Mononuclear cell (primary cell): ENCODE results near the gene DSCAM. TPM values are rescaled to one million over a fixed set of nuclear protein-coding genes. Genes with fewer than 3 reads are reported as not detected.

Source experiments
- H3K27me3 ChIP-seq: 2 replicates; pipeline ENCODE4 v1.6.0; 2011; ENCODE audit warnings: low read length, control low read depth; ENCODE audit not compliant: insufficient read depth
- H3K4me1 ChIP-seq: 2 replicates; pipeline ENCODE4 v1.5.1; 2011; ENCODE audit warnings: mild to moderate bottlenecking, low read length, control low read depth; ENCODE audit not compliant: insufficient read depth
- H3K4me3 ChIP-seq: 2 replicates; pipeline ENCODE4 v1.5.1; 2011; ENCODE audit warnings: mild to moderate bottlenecking, low read length, moderate library complexity
- H3K9me3 ChIP-seq: 2 replicates; pipeline ENCODE4 v1.5.1; 2011; ENCODE audit warnings: low read depth, mild to moderate bottlenecking, control low read depth, low read length
- total RNA-seq: library from RNA; depleted of rRNA; stranded (reverse); fragments of >200 nt; gene quantifications from one replicate; pipeline ENCODE4 v1.2.3, GENCODE V29; 2012

Gene DSCAM
- total RNA-seq, 1 donor: not detected

GRCh38 chr21:40402884-40403582 lies 443.9 kb downstream of the DSCAM start:
- Histone ChIP-seq H3K4me3 (no peak overlapping the region), H3K9me3 (no peaks in the 10 kb centered on the region), H3K4me1 (no peaks in the 10 kb centered on the region), H3K27me3 (no peaks in the 10 kb centered on the region)

GRCh38 chr21:40395732-40396131 lies 451.2 kb downstream of the DSCAM start:
- Histone ChIP-seq H3K4me3 (no peak overlapping the region), H3K27me3 (no peaks in the 10 kb centered on the region)

GRCh38 chr21:40393066-40393465 lies 453.9 kb downstream of the DSCAM start:
- Histone ChIP-seq H3K4me1 (no peaks in the 10 kb centered on the region), H3K9me3 (no peaks in the 10 kb centered on the region), H3K27me3 (no peaks in the 10 kb centered on the region), H3K4me3 (no peak overlapping the region)

More at GRCh38 chr21:40395732-40396131, 451.2 kb downstream of the DSCAM start:
- Histone ChIP-seq H3K9me3 (no peaks in the 10 kb centered on the region), H3K4me1 (no peaks in the 10 kb centered on the region)

GRCh38 chr21:40388046-40388445 lies 458.9 kb downstream of the DSCAM start:
- no peaks in the 10 kb centered on the region for H3K27me3 ChIP-seq
- no peaks in the 10 kb centered on the region for H3K4me1 ChIP-seq
- H3K4me3 ChIP-seq: no peak overlapping the region
- H3K9me3 ChIP-seq: no peaks in the 10 kb centered on the region

GRCh38 chr21:40386981-40387747 lies 459.8 kb downstream of the DSCAM start:
- no peaks in the 10 kb centered on the region for H3K27me3 ChIP-seq
- H3K9me3 ChIP-seq: no peaks in the 10 kb centered on the region
- H3K4me1 ChIP-seq: no peaks in the 10 kb centered on the region
- no peak overlapping the region for H3K4me3 ChIP-seq

GRCh38 chr21:40386294-40386911 lies 460.6 kb downstream of the DSCAM start:
- H3K27me3 ChIP-seq: no peaks in the 10 kb centered on the region
- no peaks in the 10 kb centered on the region for H3K4me1 ChIP-seq
- H3K9me3 ChIP-seq: no peaks in the 10 kb centered on the region
- no peak overlapping the region for H3K4me3 ChIP-seq

- no peaks in the 10 kb centered on the region for H3K27me3 ChIP-seq
- no peak overlapping the region for H3K4me3 ChIP-seq
- H3K9me3 ChIP-seq: no peaks in the 10 kb centered on the region
- H3K4me1 ChIP-seq: no peaks in the 10 kb centered on the region
Measured at GRCh38 chr21:40385883-40386282, 461.1 kb downstream of the DSCAM start.

GRCh38 chr21:40383951-40384350 lies 463.0 kb downstream of the DSCAM start:
- H3K9me3 ChIP-seq: no peaks in the 10 kb centered on the region
- no peaks in the 10 kb centered on the region for H3K27me3 ChIP-seq
- no peak overlapping the region for H3K4me3 ChIP-seq
- no peaks in the 10 kb centered on the region for H3K4me1 ChIP-seq

- Histone ChIP-seq H3K9me3 (no peaks in the 10 kb centered on the region), H3K4me1 (no peaks in the 10 kb centered on the region), H3K4me3 (no peak overlapping the region), H3K27me3 (no peaks in the 10 kb centered on the region)
Measured at GRCh38 chr21:40381111-40381510, 465.8 kb downstream of the DSCAM start.

GRCh38 chr21:40379881-40380810 lies 466.8 kb downstream of the DSCAM start:
- no peaks in the 10 kb centered on the region for H3K9me3 ChIP-seq
- H3K4me3 ChIP-seq: no peak overlapping the region
- no peaks in the 10 kb centered on the region for H3K4me1 ChIP-seq
- H3K27me3 ChIP-seq: no peaks in the 10 kb centered on the region

- Histone ChIP-seq H3K9me3 (no peaks in the 10 kb centered on the region), H3K27me3 (no peaks in the 10 kb centered on the region), H3K4me3 (no peak overlapping the region), H3K4me1 (no peaks in the 10 kb centered on the region)
Measured at GRCh38 chr21:40377135-40377534, 469.8 kb downstream of the DSCAM start.

- H3K4me1 ChIP-seq: no peaks in the 10 kb centered on the region
- no peaks in the 10 kb centered on the region for H3K9me3 ChIP-seq
Measured at GRCh38 chr21:40373761-40374160, 473.2 kb downstream of the DSCAM start.

GRCh38 chr21:40372506-40372905 lies 474.5 kb downstream of the DSCAM start:
- Histone ChIP-seq H3K4me3 (no peak overlapping the region), H3K9me3 (no peaks in the 10 kb centered on the region), H3K4me1 (no peaks in the 10 kb centered on the region), H3K27me3 (no peaks in the 10 kb centered on the region)

More at GRCh38 chr21:40373761-40374160, 473.2 kb downstream of the DSCAM start:
- no peak overlapping the region for H3K4me3 ChIP-seq
- H3K27me3 ChIP-seq: no peaks in the 10 kb centered on the region

GRCh38 chr21:40371329-40371728 lies 475.6 kb downstream of the DSCAM start:
- Histone ChIP-seq H3K4me3 (no peak overlapping the region), H3K9me3 (no peaks in the 10 kb centered on the region), H3K4me1 (no peaks in the 10 kb centered on the region), H3K27me3 (no peaks in the 10 kb centered on the region)
